Peyer's patch (tissue), 4 donors: ENCODE results near the gene KYNU.

Experiments
- CTCF ChIP-seq, 6 experiments: fragments of 450-650 bp in 4 of 6; fragments of 200-600 bp in 2 of 6; sonication (generic) in 1 of 6; IDR thresholded peaks; one replicate each; pipeline ENCODE4 v1.5.1; 2017 to 2019; ENCODE audit warnings: antibody characterized with exemption in 6 of 6, mild to moderate bottlenecking in 3 of 6, moderate library complexity in 1 of 6
- POLR2A ChIP-seq, 2 donors: fragments of 450-650 bp; IDR thresholded peaks; one replicate each; pipeline ENCODE4 v1.5.1; 2017; ENCODE audit warnings: antibody characterized with exemption in 2 of 2, mild to moderate bottlenecking in 2 of 2, moderate library complexity in 2 of 2

- no peak for TF ChIP-seq CTCF (IDR thresholded peaks at IDR 0.05)
- no peak for TF ChIP-seq POLR2A (IDR thresholded peaks at IDR 0.05)
These were observed 14.6 kb upstream of the KYNU start for GRCh38 chr2:142862847-142863246.
